Hepatocyte (in vitro differentiated cells): ENCODE data around the gene KLHL36.

Source experiments
- EZH2 ChIP-seq: fragments of 200-600 bp; sonication (generic); IDR thresholded peaks from 2 replicates; pipeline ENCODE4 v1.6.1; 2016; ENCODE audit warnings: antibody characterized with exemption, mild to moderate bottlenecking, borderline replicate concordance
- EZH2phosphoT487 ChIP-seq: fragments of 200-600 bp; sonication (generic); IDR thresholded peaks from one replicate; pipeline ENCODE4 v1.6.1; 2018; ENCODE audit warnings: antibody characterized with exemption, mild to moderate bottlenecking, low read depth, moderate library complexity; ENCODE audit not compliant: unreplicated experiment, severe bottlenecking
- TF ChIP-seq, protein P1 (sequence below): fragments of 200-600 bp; sonication (generic); IDR thresholded peaks from 2 replicates; pipeline ENCODE4 v1.5.1; 2016; ENCODE audit warnings: antibody characterized with exemption, mild to moderate bottlenecking; ENCODE audit not compliant: poor library complexity

GRCh38 chr16:84658690-84659089 lies 10.4 kb downstream of the KLHL36 start:
- no peak for TF ChIP-seq EZH2
- TF ChIP-seq, protein P1, sequence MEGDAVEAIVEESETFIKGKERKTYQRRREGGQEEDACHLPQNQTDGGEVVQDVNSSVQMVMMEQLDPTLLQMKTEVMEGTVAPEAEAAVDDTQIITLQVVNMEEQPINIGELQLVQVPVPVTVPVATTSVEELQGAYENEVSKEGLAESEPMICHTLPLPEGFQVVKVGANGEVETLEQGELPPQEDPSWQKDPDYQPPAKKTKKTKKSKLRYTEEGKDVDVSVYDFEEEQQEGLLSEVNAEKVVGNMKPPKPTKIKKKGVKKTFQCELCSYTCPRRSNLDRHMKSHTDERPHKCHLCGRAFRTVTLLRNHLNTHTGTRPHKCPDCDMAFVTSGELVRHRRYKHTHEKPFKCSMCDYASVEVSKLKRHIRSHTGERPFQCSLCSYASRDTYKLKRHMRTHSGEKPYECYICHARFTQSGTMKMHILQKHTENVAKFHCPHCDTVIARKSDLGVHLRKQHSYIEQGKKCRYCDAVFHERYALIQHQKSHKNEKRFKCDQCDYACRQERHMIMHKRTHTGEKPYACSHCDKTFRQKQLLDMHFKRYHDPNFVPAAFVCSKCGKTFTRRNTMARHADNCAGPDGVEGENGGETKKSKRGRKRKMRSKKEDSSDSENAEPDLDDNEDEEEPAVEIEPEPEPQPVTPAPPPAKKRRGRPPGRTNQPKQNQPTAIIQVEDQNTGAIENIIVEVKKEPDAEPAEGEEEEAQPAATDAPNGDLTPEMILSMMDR, result no peak
- TF ChIP-seq EZH2phosphoT487, result no peak
